ENCODE measurements around the gene PTN. TPM values are rescaled to one million over a fixed set of nuclear protein-coding genes. Genes with fewer than 3 reads are reported as not detected.

PTN gene
- total and polyA plus RNA-seq, 10 of the 15 experiments (the other 5 are each of a cell fraction or from before 2014, with no cell fraction given): 0.09 to 1.2 (median 0.13) TPM; not detected in 7

- TF ChIP-seq, protein P1, sequence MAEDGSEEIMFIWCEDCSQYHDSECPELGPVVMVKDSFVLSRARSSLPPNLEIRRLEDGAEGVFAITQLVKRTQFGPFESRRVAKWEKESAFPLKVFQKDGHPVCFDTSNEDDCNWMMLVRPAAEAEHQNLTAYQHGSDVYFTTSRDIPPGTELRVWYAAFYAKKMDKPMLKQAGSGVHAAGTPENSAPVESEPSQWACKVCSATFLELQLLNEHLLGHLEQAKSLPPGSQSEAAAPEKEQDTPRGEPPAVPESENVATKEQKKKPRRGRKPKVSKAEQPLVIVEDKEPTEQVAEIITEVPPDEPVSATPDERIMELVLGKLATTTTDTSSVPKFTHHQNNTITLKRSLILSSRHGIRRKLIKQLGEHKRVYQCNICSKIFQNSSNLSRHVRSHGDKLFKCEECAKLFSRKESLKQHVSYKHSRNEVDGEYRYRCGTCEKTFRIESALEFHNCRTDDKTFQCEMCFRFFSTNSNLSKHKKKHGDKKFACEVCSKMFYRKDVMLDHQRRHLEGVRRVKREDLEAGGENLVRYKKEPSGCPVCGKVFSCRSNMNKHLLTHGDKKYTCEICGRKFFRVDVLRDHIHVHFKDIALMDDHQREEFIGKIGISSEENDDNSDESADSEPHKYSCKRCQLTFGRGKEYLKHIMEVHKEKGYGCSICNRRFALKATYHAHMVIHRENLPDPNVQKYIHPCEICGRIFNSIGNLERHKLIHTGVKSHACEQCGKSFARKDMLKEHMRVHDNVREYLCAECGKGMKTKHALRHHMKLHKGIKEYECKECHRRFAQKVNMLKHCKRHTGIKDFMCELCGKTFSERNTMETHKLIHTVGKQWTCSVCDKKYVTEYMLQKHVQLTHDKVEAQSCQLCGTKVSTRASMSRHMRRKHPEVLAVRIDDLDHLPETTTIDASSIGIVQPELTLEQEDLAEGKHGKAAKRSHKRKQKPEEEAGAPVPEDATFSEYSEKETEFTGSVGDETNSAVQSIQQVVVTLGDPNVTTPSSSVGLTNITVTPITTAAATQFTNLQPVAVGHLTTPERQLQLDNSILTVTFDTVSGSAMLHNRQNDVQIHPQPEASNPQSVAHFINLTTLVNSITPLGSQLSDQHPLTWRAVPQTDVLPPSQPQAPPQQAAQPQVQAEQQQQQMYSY (CRISPR knock-in tag; IDR thresholded peaks at IDR 0.05): no peak
- no peak for TF ChIP-seq BCL11A (IDR thresholded peaks at IDR 0.05; ENCODE audit: low read depth, low read length)
- no peak for TF ChIP-seq E2F4 (IDR thresholded peaks at IDR 0.05; ENCODE audit: low read depth, low read length)
- TF ChIP-seq CHD4 (IDR thresholded peaks at IDR 0.05): no peak
- no peak for TF ChIP-seq NFYB (IDR thresholded peaks at IDR 0.05; ENCODE audit: insufficient read depth, low read depth, low read length)
- no peak for TF ChIP-seq POLR2AphosphoS5 (IDR thresholded peaks at IDR 0.05; ENCODE audit: low read length)
- TF ChIP-seq ZNF592 (IDR thresholded peaks at IDR 0.05): no peak
- no peak for TF ChIP-seq SP1 (IDR thresholded peaks at IDR 0.05; ENCODE audit: low read depth, low read length)
- TF ChIP-seq ZBTB4 (CRISPR knock-in tag; IDR thresholded peaks at IDR 0.05): no peak
- TF ChIP-seq EED (IDR thresholded peaks at IDR 0.05; ENCODE audit: low read depth): no peak
- no peak for TF ChIP-seq MTA3 (IDR thresholded peaks at IDR 0.05; ENCODE audit: borderline replicate concordance, low read length)
Observed at GRCh38 chr7:137245890-137246289, 97.6 kb downstream of the PTN start (continued).
